Esophagus muscularis mucosa (tissue), 4 donors: ENCODE data around the gene CLRN3. TPM values are rescaled to one million over a fixed set of nuclear protein-coding genes. Genes with fewer than 3 reads are reported as not detected.

ENCODE experiments used
- DNase-seq: peaks from one replicate; pipeline ENCODE4 v3.0.0-alpha.2; 2017; ENCODE audit errors: extremely low spot score
- H3K27ac ChIP-seq, 4 donors: fragments of 200-600 bp; sonication (generic); replicated peaks in 1 of 4; 1 replicate in 3 of 4; 2 replicates in 1 of 4; pipeline ENCODE4 v1.5.1; 2016 to 2019; ENCODE audit warnings: mild to moderate bottlenecking in 1 of 4
- H3K27me3 ChIP-seq, 4 donors: fragments of 200-600 bp; sonication (generic); one replicate each; pipeline versions ENCODE4 v1.5.1 to v1.6.0; 2016 to 2019
- H3K36me3 ChIP-seq, 4 donors: fragments of 200-600 bp; sonication (generic); one replicate each; pipeline ENCODE4 v1.5.1; 2016 to 2019
- H3K4me1 ChIP-seq, 4 donors: fragments of 200-600 bp; sonication (generic); one replicate each; pipeline ENCODE4 v1.5.1; 2016 to 2019
- H3K4me3 ChIP-seq, 4 donors: fragments of 200-600 bp; sonication (generic); 1 replicate in 2 of 4; 2 replicates in 2 of 4; pipeline ENCODE4 v1.5.1; 2016 to 2019; ENCODE audit warnings: mild to moderate bottlenecking in 4 of 4, moderate library complexity in 1 of 4
- H3K9me3 ChIP-seq, 4 donors: fragments of 200-600 bp; sonication (generic); 1 replicate in 3 of 4; 2 replicates in 1 of 4; pipeline ENCODE4 v1.5.1; 2016 to 2019
- EP300 ChIP-seq: sonication (generic); formaldehyde crosslinking; IDR thresholded peaks from one replicate; pipeline ENCODE4 v1.6.1; 2017; ENCODE audit warnings: antibody characterized with exemption
- POLR2A ChIP-seq: fragments of 450-650 bp; IDR thresholded peaks from one replicate; pipeline ENCODE4 v1.6.1; 2017; ENCODE audit warnings: antibody characterized with exemption, moderate library complexity, mild to moderate bottlenecking, low read depth
- POLR2AphosphoS5 ChIP-seq, 2 donors: sonication (generic); formaldehyde crosslinking; IDR thresholded peaks; one replicate each; pipeline ENCODE4 v1.6.1; 2017; ENCODE audit warnings: antibody characterized with exemption in 2 of 2
- WGBS: methylation state at CpG from one replicate; pipeline ENCODE4 v1.1.5; 2018; 5-methylcytosine and 5-hydroxymethylcytosine counted together
- intact Hi-C: fragments of 100-400 bp; cut with DNase I; formaldehyde crosslinking; loops from one replicate; pipeline ENCODE4 v1.15.1; 2023
- total RNA-seq, 4 donors: library from RNA; depleted of rRNA; stranded (reverse); fragments of >200 nt; gene quantifications; one replicate each; pipeline versions ENCODE4 v1.1.0 to v1.2.1, GENCODE V29; 2016
- TF ChIP-seq, protein P1 (sequence below), 3 experiments: fragments of 200-600 bp in 2 of 3; fragments of 450-650 bp in 1 of 3; sonication (generic) in 2 of 3; IDR thresholded peaks; one replicate each; pipeline ENCODE4 v1.5.1; 2017 to 2019; ENCODE audit warnings: antibody characterized with exemption in 3 of 3, mild to moderate bottlenecking in 2 of 3, moderate library complexity in 1 of 3

CLRN3 gene
- total RNA-seq, 4 donors from 2014 or later: not detected

DNA sequence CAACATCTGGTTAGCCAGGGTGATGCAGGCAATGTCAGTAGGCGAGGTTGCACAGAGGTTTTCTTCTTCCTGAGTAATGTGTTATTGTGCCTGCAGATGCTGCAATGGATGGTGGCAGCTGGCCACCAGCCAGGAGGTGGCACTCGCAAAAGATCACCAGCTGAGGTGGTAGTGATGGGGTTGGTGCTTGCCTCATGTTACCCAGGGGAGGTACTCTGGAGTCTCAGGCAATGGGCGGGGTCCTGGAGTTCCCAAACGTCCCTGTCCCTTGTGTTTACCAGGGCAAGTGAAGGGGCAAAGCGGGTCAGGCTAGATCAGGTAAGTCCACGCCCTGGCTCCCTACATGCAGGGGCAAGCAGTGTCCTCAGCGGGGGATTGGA lies 21.1 kb downstream of the CLRN3 start:
- Histone ChIP-seq H3K4me1 (peaks cover 0 to 11% (median 3%) of the 10 kb centered on the region in 4 donors), H3K27ac (no peak overlapping the region), H3K9me3 (peaks cover 0 to 14% (median 10%) of the 10 kb centered on the region in 4 donors), H3K4me3 (no peak overlapping the region), H3K27me3 (peaks cover 0 to 37% (median 0%) of the 10 kb centered on the region in 4 donors), H3K36me3 (no peaks in the 10 kb centered on the region)
- DNase-seq: no peak
- TF ChIP-seq, protein P1, sequence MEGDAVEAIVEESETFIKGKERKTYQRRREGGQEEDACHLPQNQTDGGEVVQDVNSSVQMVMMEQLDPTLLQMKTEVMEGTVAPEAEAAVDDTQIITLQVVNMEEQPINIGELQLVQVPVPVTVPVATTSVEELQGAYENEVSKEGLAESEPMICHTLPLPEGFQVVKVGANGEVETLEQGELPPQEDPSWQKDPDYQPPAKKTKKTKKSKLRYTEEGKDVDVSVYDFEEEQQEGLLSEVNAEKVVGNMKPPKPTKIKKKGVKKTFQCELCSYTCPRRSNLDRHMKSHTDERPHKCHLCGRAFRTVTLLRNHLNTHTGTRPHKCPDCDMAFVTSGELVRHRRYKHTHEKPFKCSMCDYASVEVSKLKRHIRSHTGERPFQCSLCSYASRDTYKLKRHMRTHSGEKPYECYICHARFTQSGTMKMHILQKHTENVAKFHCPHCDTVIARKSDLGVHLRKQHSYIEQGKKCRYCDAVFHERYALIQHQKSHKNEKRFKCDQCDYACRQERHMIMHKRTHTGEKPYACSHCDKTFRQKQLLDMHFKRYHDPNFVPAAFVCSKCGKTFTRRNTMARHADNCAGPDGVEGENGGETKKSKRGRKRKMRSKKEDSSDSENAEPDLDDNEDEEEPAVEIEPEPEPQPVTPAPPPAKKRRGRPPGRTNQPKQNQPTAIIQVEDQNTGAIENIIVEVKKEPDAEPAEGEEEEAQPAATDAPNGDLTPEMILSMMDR (IDR thresholded peaks at IDR 0.05): no peak
- TF ChIP-seq EP300 (no peak), POLR2AphosphoS5 (IDR thresholded peaks at IDR 0.05) (no peak), POLR2A (no peak)
- 68% methylated on average over 5 of the region's 7 CpGs for WGBS
- intact Hi-C loops: no loop called here

DNA sequence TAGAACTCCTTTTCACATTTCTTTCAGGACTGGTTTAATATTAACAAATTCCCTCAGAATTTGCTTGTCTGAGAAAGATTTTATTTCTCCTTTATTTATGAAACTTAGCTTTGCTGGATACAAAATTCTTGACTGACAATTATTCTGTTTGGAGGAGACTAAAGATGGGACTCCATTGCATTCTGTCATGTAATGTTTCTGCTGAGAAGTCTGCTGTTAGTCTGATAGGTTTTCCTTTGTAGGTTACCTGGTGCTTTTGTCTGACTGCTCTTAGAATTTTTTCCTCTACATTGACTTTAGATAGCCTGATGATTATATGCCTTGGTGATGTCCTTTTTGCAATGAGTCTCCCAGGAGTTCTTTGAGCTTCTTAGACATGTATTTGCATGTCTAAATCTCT lies 23.4 kb downstream of the CLRN3 start:
- H3K4me1 ChIP-seq: peaks cover 0 to 11% (median 3%) of the 10 kb centered on the region in 4 donors
- TF ChIP-seq POLR2AphosphoS5 (IDR thresholded peaks at IDR 0.05) (no peak), EP300 (no peak), POLR2A (no peak)
- TF ChIP-seq, protein P1 (IDR thresholded peaks at IDR 0.05): no peak
- H3K4me3 ChIP-seq: no peak overlapping the region
- no peaks in the 10 kb centered on the region for H3K36me3 ChIP-seq
- no peak for DNase-seq
- intact Hi-C loops: no loop called here
- peaks cover 0 to 27% (median 0%) of the 10 kb centered on the region in 4 donors for H3K27me3 ChIP-seq
- no peak overlapping the region for H3K27ac ChIP-seq
- H3K9me3 ChIP-seq: peaks cover 0 to 15% (median 10%) of the 10 kb centered on the region in 4 donors

DNA sequence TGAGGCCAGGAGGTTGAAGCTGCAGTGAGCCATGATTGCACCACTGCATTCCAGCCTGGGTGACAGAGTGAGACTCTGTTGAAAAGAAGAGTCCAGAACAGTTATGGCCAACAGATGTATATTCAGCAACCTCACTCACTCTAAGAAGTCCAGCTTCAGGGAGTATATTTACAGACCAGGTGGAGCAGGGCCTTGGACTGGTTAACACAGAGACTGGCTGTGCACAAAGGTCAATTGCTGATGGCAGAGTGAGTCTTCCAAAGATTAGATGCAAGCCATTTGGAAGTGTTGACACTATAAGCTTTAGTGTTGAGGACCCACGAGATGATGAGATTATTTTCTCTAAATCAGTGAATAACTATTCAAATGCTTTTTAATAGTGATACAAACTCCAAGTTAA lies 24.9 kb downstream of the CLRN3 start:
- TF ChIP-seq EP300 (no peak), POLR2A (no peak), POLR2AphosphoS5 (IDR thresholded peaks at IDR 0.05) (no peak)
- TF ChIP-seq, protein P1 (IDR thresholded peaks at IDR 0.05): no peak
- no peak overlapping the region for H3K27ac ChIP-seq
- WGBS: 84% methylated on average over 1 of the region's 1 CpG
- H3K9me3 ChIP-seq: peaks cover 0 to 28% (median 13%) of the 10 kb centered on the region in 4 donors
- no peak for DNase-seq
- no peaks in the 10 kb centered on the region for H3K36me3 ChIP-seq
- intact Hi-C loops: no loop called here
- H3K4me3 ChIP-seq: no peak overlapping the region
- peaks cover 0 to 20% (median 0%) of the 10 kb centered on the region in 4 donors for H3K27me3 ChIP-seq
- H3K4me1 ChIP-seq: peaks cover 0 to 11% (median 3%) of the 10 kb centered on the region in 4 donors

DNA sequence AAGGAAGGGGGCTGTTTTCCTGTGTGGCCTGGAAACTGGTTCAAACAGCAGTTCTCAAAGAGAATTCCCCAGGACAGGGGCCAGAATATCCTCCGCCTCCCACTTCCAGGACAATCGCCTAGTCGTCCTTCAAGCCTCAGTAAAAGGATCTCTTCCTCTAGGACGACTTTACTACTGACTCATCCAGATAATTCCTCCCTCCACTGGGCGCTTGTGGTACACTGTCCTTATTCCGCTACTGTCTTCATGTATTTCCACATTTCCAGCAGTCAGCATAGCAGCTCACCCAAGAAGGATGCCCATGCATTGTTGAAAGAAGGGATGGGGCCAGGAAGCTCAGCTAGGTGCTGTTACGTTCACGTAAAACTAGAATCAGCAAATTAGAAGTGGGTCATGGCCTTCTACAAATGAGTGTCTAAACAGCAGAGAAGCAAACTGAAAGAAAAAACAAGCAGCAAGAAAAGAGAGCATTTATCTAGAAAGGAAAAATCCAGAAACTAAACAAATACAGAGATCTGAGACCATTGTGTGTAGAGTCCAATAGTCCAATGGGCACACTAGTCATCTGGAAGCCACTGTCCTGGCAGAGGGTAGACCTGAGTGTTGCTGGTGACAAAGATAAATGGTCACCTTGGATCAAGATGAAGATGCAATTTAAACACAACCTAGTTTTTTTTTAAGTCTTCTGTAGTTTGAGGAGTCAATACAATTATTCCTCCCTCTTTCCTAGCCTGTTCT lies 26.3 kb downstream of the CLRN3 start:
- no peaks in the 10 kb centered on the region for H3K36me3 ChIP-seq
- TF ChIP-seq, protein P1 (IDR thresholded peaks at IDR 0.05): no peak
- peaks cover 0 to under 1% (median 0%) of the 10 kb centered on the region in 4 donors for H3K4me1 ChIP-seq
- intact Hi-C loops: no loop called here
- H3K27ac ChIP-seq: no peak overlapping the region
- no peak overlapping the region for H3K4me3 ChIP-seq
- H3K9me3 ChIP-seq: peaks cover 0 to 28% (median 13%) of the 10 kb centered on the region in 4 donors
- WGBS: 76% methylated on average over 8 of the region's 8 CpGs
- DNase-seq: no peak
- H3K27me3 ChIP-seq: peaks cover 0 to 9% (median 0%) of the 10 kb centered on the region in 4 donors
